DMS79 (cell line): Measurements from ENCODE around the gene TWNK.

Source experiments
- DNase-seq: peaks from one replicate; lab custom pipeline; 2025; lab: John Stamatoyannopoulos, UW

Gene TWNK

GRCh38 chr10:101011517-101012423 lies 24.4 kb downstream of the TWNK start:
- no peak for DNase-seq

- DNase-seq, result no peak
Observed at GRCh38 chr10:101012525-101013364, 25.4 kb downstream of the TWNK start.

- no peak for DNase-seq
Observed at GRCh38 chr10:101013365-101013825, 26.1 kb downstream of the TWNK start.

- DNase-seq, result no peak
Observed at GRCh38 chr10:101014230-101014884, 27.0 kb downstream of the TWNK start.

GRCh38 chr10:101014966-101015581 lies 27.7 kb downstream of the TWNK start:
- DNase-seq, result no peak

GRCh38 chr10:101015582-101015973 lies 28.2 kb downstream of the TWNK start:
- no peak for DNase-seq

- no peak for DNase-seq
Observed at GRCh38 chr10:101016814-101017213, 29.5 kb downstream of the TWNK start.

GRCh38 chr10:101018118-101018599 lies 30.8 kb downstream of the TWNK start:
- no peak for DNase-seq

GRCh38 chr10:101018600-101019439 lies 31.5 kb downstream of the TWNK start:
- DNase-seq, result peak; percentile 30

GRCh38 chr10:101019440-101019703 lies 32.0 kb downstream of the TWNK start:
- DNase-seq, result no peak

GRCh38 chr10:101020427-101021075 lies 33.2 kb downstream of the TWNK start:
- no peak for DNase-seq

GRCh38 chr10:101021239-101021638 lies 33.9 kb downstream of the TWNK start:
- DNase-seq, result no peak

GRCh38 chr10:101021692-101022251 lies 34.4 kb downstream of the TWNK start:
- no peak for DNase-seq

GRCh38 chr10:101022967-101023705 lies 35.8 kb downstream of the TWNK start:
- no peak for DNase-seq

GRCh38 chr10:101027106-101027720 lies 39.9 kb downstream of the TWNK start:
- no peak for DNase-seq

- no peak for DNase-seq
Observed at GRCh38 chr10:101028446-101029337, 41.3 kb downstream of the TWNK start.

- DNase-seq, result no peak
Observed at GRCh38 chr10:101029520-101030295, 42.4 kb downstream of the TWNK start.
